AG04449 (cell line): ENCODE data around the gene AP5B1.

Experiments
- CTCF ChIA-PET: fragments of 350-600 bp; formaldehyde crosslinking; extraction: SDS; loops from one replicate; lab custom pipeline; 2021; ENCODE audit warnings: antibody characterized with exemption; lab: Yijun Ruan, JAX
- POLR2A ChIA-PET: fragments of 400-600, 350-600 bp; formaldehyde crosslinking; extraction: SDS; loops from one replicate; lab custom pipeline; 2020; ENCODE audit warnings: antibody characterized with exemption, inconsistent platforms; lab: Yijun Ruan, JAX
- DNase-seq: peaks from one replicate; pipeline ENCODE4 v3.0.0-alpha.2; 2010; ENCODE audit warnings: low read depth, low spot score
- H3K4me3 ChIP-seq: 2 replicates; pipeline ENCODE4 v1.5.1; 2011; ENCODE audit warnings: low read depth, mild to moderate bottlenecking, control low read depth, low read length
- CTCF ChIP-seq: IDR thresholded peaks from one replicate; pipeline ENCODE4 v1.5.1; 2011; ENCODE audit warnings: mild to moderate bottlenecking, moderate library complexity, low read length, control low read depth, inconsistent platforms; ENCODE audit not compliant: insufficient read depth; ENCODE audit errors: missing control alignments

Gene AP5B1

GRCh38 chr11:65787649-65788622 lies 7.2 kb upstream of the AP5B1 start:
- POLR2A ChIA-PET: no interaction called here
- TF ChIP-seq CTCF: no peak
- H3K4me3 ChIP-seq: no peak overlapping the region
- CTCF ChIA-PET: interaction anchor here (1.0 to 6.4 kb wide), 4 partner anchors 8 to 200 kb away, joined by 3 to 45 read pairs (median 12); partner anchors contain the start of gene AP5B1
- no peak for DNase-seq

GRCh38 chr11:65786786-65787636 lies 6.2 kb upstream of the AP5B1 start, which contains the start of gene OVOL1:
OVOL1 (plus strand) TSS chr11:65787063; CDS start chr11:65787374, 311 bp downstream.
- ChIA-PET POLR2A (no interaction called here), CTCF (no interaction called here)
- no peak for DNase-seq
- no peak within 1 kb of the TSS for H3K4me3 ChIP-seq
- no peak for TF ChIP-seq CTCF

DNA sequence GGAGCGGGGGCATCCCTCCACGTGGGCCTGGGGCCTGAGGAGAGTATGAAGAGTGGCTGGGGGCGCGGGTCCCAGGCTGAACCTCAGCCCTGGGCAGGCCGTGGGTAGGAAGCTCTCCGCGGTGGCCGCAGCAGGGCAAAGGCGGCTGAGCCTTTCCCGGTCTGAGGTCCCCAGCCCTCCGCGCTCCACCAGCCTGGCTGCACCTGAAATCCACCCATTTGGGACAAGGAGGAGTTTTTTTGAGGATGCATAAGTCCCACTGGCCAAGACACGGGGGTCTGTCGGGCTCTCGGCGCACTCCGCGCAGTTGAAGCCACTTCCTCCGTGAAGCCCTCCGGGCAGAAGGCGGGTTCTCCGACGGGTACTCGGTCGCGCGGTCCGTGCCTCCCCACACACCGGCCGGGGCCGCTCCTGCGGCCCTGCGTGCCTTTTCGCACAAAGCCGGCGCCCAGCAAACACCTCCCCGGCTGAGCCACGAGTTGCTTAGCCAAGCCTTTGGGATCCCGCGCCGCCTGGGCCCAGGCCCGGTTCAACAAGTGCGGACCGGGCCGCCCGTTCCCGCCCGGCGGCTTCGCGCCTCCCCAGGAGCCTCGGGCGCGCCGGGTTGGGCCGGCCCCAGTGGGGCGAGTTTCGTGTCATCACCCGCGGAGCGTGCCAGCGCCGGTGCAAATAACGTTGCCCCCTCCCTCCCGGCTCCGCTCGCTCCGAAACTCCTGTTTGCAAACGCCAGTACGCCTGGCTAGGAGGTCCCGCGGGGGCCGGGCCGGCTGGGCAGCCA lies 5.4 kb upstream of the AP5B1 start:
- TF ChIP-seq CTCF: no peak
- POLR2A ChIA-PET: no interaction called here
- no peak for DNase-seq
- no peak overlapping the region for H3K4me3 ChIP-seq
- CTCF ChIA-PET: no interaction called here

DNA sequence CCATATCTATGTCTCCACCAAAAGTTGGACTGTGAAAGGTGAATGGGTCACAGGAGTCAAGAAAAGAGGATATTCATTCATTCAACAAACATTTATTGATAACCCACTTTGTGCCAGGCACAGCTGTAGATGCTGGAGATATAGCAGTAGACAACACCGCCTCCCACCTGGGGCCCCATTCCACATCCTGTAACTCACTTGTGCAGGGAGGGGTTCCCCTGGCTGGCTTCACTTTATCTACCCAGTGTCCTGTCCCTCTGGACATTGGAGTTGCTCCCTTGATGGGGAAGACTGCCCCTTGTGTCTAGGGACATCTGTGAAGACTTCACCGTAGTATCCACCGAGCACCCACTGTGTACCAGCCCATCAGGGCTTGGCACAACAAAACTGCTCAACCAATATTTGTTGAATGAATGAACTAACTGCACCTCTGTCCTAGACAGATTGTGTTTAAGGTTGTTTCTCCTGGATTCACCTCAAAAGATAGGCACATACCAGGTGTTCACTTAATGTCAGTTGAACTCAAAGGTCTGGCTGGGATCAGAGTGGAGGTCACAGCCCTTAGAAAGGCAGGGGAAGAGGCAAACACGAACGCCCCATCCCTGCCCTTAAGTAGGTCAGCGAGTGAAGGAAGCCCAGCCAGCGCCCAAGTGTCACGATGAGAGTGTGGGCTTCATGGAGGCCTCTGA lies 4.7 kb upstream of the AP5B1 start:
- ChIA-PET POLR2A (no interaction called here), CTCF (interaction anchor here (0.8 to 3.0 kb wide), 6 partner anchors 8 to 71 kb away, joined by 3 to 11 read pairs (median 4); no protein-coding TSS in a partner anchor)
- TF ChIP-seq CTCF: no peak
- no peak overlapping the region for H3K4me3 ChIP-seq
- DNase-seq: no peak

DNA sequence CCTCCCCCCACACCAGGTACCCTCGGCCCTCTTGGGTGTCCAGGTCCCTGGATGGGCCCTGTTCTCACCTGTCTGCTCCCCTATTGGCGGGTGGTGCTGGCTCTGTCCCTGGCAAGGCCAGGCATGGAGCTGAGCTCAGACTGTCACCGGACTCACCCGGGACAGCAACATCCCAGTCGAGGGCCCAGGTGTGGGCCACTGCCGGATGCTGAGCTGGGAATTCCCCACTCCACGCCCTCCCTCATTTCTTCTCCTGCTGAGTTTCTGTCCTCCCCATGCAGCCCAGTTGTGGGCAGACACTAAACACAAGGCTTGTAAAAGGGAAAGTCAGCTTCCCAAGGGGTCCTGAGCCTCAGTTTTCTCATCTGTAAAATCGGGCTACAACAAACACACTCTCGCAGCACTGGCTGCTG lies 2.0 kb upstream of the AP5B1 start:
- H3K4me3 ChIP-seq: no peak overlapping the region
- ChIA-PET CTCF (interaction anchor here (1.0 to 3.0 kb wide), 6 partner anchors 8 to 71 kb away, joined by 3 to 15 read pairs (median 4); partner anchors contain the start of gene KAT5), POLR2A (no interaction called here)
- TF ChIP-seq CTCF: no peak
- DNase-seq: no peak
